Stimulated activated CD4-positive, alpha-beta T cell treated with anti-CD3 and anti-CD28 coated beads, TNF-alpha, amount 100 ng/mL, for 4 hours (primary cell): ENCODE data around the gene UBR4.
"Not testable (repeated sequence)": the region's sequence is repeated elsewhere in the genome, so short reads cannot be mapped to it uniquely, and the experiment has no call there.

ENCODE experiments used
- DNase-seq, 3 experiments: peaks; one replicate each; pipeline ENCODE4 v3.0.0-alpha.2; 2020; ENCODE audit warnings: low read depth in 3 of 3

Gene UBR4

DNA sequence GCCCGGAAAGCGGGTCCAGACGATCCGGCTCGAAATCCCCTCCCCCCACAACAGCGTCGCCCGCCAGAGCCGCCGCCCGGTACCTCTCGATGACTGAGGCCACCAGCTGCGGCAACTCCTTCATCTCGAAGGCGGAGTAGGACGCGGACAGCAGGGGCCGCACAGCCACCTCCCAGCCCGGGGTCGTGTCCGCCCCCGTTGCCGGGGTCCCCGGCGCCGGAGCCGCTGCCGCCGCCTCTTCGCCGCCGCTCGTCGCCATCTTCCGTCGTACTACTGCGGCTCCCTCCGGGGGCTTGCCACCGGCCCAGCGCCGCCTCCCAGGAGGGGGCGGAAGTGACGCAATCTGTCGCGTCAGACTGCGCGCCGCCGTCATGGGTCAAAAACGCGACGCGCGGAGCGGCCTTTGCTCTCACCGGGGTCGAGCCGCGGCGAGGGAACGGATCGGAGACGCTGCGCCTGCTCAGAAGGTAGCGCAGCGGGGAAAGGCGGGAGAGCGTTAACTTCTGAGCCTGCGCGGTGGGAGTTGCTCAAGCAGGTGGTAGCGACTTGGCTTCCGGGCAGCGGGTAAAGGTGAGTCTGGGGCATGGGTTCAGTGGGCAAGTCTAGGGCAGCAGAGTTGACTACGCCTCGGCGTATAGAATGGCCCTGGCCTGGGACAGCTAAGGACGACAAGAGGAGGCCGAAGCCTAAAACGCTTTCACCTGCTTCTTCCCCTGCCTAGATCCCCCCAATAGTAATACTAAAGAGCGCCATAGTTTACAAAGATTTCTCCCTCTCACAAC is at the start of gene UBR4:
UBR4 (minus strand) TSS at position 277 of the 782 bp plus-strand sequence; CDS start at position 259, 18 bp downstream.
- DNase-seq, result peak; percentile 92 to 96 (median 93)

DNA sequence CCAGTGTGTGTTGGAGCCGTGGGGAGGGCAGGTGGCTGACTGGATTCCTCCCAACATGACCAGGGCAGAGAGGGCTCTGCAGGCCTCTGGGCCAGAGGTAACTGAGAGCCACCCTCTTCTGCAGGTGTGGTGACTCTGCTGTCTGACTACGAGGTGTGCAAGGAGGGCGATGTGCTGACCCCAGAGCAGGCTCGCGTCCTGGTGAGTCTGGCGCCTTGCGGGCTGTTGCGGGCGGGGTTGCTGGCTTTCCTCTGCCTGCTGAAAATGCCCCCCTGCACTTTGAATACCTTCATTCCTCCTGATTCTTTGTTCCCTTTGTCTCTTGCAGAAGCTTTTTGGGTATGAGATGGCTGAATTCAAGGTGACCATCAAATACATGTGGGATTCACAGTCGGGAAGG is 48.3 kb upstream of the UBR4 start:
- DNase-seq, result no peak

GRCh38 chr1:19257178-19257914 is 47.3 kb upstream of the UBR4 start:
- no peak for DNase-seq

DNA sequence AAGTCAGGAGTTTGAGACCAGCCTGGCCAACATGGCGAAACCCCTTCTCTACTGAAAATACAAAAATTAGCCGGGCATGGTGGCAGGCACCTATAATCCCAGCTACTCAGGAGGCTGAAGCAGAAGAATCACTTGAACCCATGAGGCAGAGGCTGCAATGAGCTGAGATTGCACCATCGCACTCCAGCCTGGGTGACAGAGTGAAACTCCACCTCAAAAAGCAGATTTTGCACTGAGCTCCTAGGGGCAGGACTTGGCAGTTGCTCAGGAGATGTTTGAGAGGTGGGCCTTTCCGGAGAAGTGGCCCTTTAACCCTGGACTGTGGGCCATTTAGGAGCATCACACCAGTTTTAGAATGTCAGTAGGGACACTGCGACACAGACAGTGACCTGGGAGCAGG is 46.2 kb upstream of the UBR4 start:
- not testable (repeated sequence) for DNase-seq

DNA sequence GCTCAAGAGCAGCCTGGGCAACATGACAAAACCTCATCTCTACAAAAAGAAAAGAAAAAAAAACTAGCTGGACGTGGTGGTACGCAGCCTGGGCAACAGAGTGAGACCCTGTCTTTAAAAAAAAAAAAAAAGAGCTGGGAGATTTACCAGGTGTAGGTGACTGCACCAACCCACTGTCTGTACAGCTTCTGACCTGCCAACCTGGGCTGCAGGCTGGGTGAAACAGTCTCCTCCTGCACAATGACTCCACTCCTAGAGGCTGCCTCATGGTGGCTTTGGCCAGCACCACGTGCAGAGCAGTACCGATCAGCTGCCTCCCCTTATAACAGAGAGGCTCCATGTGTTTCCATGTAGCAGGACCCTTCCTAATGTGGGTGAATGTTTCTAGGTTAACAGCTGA is 45.2 kb upstream of the UBR4 start:
- no peak for DNase-seq

DNA sequence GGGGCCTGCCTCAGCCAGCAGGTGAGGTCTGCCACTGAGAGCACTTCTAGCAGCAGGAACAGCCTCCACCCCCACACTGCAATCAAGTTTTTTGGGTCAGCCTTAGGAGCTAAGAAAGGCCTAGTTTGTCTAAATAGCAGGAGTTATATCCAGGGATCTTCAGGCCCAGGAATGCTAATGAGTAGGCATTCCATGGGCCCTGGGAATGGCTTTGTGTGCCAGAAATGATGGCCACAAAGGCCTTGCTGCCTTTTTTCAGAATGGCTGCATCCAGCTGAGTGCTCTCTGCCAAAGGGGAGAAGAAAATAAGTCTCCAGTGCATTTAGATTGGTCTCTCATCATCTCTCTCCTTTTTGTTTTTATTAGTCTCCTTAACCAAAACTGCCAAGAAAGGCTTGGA is 44.4 kb upstream of the UBR4 start:
- DNase-seq, result no peak

DNA sequence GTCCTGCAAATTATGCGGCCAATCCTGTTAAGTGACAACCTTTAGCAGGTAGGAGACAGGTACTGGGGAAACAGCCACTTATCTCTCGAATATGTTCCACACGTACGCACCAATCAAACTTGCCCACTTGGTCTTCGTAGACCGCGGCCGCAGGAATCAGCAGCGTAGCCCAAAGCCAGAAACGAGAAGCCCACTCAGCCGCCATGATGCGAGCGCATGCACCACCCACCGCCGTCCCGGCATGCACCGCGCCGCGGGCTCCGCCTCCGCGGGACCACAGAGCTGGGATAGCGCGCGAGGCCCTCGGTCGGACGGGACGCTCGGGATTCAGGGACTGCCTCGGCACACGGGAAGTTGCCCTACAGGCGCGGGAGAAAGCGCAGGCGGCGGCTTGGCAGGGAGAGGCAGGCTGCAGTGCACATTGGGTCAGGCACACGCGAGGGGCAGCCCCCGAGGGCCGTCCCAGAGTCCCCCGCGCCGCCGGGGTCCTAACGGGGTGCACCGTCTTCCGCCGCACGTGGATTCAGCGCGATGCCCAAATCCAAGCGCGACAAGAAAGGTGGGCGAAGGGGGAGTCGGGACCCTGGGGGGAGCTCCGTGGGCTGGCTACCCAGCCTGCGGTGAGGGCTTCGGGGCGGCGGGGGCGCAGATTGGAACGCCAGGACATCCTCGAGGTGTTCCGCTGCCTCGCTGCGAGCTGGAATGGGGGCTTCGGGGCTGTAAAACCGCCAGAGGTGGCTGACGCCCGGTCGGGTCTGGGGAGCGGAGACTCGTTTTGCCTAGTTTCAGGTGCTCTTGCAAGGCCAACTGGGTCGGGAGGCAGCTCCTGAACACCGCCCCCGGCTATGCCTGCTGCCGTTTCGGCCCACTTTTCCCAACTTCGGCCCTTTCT is 41.5 kb upstream of the UBR4 start, which contains the start of the genes EMC1 and MRTO4:
EMC1 (minus strand) TSS at position 220 of the 892 bp plus-strand sequence; CDS start at position 205, 15 bp downstream.
MRTO4 (plus strand) TSS at position 501 of the 892 bp plus-strand sequence; CDS start at position 532, 31 bp downstream.
- DNase-seq, result peak; percentile 75 to 89 (median 88)

GRCh38 chr1:19250629-19251304 is 40.7 kb upstream of the UBR4 start:
- no peak for DNase-seq

- DNase-seq, result peak; percentile 41 to 46 (median 44)
Observed at GRCh38 chr1:19240673-19241538, 30.8 kb upstream of the UBR4 start.

DNA sequence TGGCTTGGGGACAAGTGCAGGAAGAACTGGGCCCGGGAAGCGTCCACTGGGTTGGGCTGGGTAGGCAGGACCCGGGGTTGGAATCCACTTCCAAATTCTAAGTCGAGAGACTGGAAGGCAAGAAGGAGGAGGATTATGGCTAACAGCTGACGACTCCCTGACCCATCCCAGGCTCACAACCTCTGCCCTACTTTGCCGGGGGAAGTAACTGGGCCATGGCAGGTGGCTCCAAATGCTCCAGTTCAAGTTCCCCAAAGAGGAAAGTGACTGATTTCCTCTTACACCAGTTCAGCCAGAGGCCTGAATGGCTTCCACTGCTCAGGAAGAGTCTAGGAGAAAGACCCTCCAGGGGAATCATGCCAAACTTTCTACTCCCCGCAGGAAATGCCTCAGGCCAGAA is 29.8 kb upstream of the UBR4 start:
- no peak for DNase-seq

- DNase-seq, result no peak
Observed at GRCh38 chr1:19234224-19234623, 24.2 kb upstream of the UBR4 start.

DNA sequence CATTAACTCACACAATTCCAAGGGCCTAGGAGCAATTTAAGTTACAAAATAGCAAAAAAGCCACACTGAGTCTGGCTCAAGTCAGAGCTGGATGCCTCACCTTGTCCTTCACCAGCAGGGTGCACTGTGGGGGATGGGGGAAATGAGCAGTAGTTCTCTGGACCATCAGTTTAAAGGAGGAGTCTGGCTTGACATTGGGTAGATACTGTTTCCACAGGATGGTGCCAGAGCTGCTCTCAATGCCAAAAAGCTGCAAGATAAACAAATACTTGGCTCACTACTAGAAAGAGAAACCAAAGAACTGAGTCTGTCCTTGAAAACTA is 22.4 kb upstream of the UBR4 start:
- no peak for DNase-seq

DNA sequence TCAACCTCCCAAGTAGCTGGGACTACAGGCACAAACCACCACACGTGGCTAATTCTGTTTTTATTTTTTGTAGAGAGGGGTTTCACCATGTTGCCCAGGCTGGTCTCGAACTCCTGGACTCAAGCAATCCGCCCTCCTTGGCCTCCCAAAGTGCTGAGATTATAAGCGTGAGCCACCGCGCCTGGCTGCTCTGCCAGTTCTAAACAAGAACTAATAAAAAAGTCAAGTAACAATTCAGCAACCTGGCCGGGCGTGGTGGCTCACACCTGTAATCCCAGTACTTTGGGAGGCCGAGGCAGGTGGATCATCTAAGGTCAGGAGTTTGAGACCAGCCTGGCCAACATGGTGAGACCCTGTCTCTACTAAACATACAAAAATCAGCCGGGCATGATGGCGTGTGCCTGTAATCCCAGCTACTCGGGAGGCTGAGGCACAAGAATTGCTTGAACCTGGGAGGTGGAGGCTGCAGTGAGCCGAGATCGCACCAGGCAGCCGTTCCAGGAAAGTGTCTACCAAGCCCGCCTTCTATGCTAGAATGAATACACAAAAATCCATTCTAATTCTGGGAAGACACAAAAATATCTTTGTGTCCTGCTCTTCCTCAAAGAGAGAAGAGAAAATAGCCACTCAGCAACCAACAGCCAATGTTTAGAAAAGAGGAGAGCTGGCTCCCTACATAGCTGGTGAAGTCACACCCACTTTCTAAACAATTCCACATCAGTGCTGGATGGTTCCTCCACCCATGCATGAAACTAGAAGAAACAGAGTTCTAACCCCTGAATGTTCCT is 21.9 kb upstream of the UBR4 start:
- DNase-seq, result not testable (repeated sequence)

DNA sequence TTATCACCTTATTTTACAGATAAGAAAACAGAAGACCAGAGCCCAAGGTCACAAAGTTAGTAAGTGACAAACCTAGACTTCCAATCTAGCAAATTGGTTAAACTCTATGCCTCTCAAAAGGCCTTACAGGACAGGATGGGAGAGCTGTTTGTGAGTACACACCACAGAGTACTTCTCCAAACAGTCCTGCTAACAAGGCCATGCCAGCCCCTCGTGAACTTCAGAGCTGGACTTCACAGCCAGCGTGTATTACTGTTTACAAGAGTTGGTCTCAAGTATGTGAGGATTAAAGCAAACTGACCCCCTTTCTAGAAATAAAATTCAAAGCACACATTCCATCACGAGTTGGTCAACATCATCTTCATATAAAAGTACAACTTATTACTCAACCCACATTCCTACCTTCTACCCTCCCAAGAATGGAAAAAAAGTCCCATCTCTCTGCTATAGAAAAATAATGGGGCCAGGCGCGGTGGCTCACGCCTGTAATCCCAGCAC is 19.8 kb upstream of the UBR4 start:
- no peak for DNase-seq

GRCh38 chr1:19229229-19229628 is 19.2 kb upstream of the UBR4 start:
- DNase-seq, result no peak

DNA sequence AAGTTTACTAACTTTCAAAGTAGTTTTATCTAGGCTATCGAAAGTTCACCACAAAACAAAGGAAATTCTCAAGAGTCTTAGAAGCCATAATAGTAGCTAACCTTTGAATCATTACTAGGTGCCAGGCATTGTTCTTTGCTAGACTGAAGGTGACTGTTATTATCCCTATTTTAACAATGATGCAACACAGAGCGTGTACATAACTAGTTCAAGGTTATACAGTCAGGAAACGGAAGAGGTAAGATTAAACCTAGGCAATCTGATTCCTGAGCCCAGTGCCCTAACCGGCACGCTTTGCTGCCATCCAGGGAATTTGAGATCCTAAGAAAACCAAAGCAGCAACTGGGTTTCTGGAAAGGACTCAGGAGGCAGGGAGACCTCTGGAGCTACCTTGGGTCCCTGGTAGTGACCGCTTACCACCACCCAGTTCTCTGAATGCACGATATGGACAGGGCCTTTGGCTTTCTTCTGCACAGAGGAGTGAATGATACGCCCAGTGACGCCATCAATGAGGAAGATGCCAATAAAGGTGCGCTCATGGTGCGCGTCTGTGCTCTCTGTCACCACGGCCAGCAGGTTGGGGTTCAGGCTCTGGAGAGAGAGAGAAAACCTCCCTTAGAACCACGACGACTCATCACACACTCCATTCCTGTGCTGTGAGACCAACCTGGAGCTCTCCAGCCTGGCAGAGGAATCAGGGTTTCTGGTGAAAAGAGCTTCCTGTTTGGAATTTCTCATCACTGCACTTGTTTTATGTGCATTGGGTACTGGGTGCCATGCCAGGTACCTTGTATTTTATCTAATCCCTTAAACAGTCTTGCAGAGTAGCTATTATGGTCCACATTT is 13.1 kb upstream of the UBR4 start:
- no peak for DNase-seq

- DNase-seq, result no peak
Observed at GRCh38 chr1:19222573-19222972, 12.5 kb upstream of the UBR4 start.

DNA sequence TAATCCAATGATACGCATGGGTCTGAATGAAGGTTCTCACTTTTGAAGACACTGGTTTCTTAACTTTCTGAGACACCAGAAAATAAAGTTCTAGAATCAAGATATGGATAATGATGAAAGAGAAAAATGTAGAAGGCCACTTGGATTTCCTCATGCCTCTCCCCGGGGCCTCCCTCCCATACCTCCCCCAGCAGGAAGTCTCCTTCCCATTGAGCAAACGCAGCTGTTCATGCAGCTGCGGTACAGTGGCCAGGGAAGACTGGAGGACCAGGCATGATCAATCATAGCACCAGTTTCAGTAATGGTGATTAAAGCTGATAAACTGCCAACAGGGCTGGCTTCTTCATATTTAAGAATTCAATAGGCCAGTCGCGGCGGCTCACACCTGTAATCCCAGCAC is 10.9 kb upstream of the UBR4 start:
- DNase-seq, result no peak
